Midbrain (tissue), 1 donor: ENCODE data around the gene DNPEP.
"Not testable (repeated sequence)": the region's sequence is repeated elsewhere in the genome, so short reads cannot be mapped to it uniquely, and the experiment has no call there.

Experiments used
- DNase-seq: peaks from one replicate; lab custom pipeline; 2025; lab: John Stamatoyannopoulos, UW

Gene DNPEP

GRCh38 chr2:219419331-219420197 is 31.9 kb upstream of the DNPEP start:
- no peak for DNase-seq

- DNase-seq, result no peak
These were observed 31.3 kb upstream of the DNPEP start for GRCh38 chr2:219419012-219419324.

GRCh38 chr2:219418155-219419011 is 30.7 kb upstream of the DNPEP start, which contains the start of gene DES:
DES (plus strand) TSS chr2:219418377; CDS start chr2:219418463, 86 bp downstream.
- DNase-seq, result no peak

- no peak for DNase-seq
These were observed 29.7 kb upstream of the DNPEP start for GRCh38 chr2:219417374-219417773.

GRCh38 chr2:219416938-219417337 is 29.2 kb upstream of the DNPEP start:
- no peak for DNase-seq

- DNase-seq, result no peak
These were observed 28.5 kb upstream of the DNPEP start for GRCh38 chr2:219416235-219416602.

- no peak for DNase-seq
These were observed 28.0 kb upstream of the DNPEP start for GRCh38 chr2:219415580-219416234.

GRCh38 chr2:219414857-219415256 is 27.1 kb upstream of the DNPEP start:
- no peak for DNase-seq

GRCh38 chr2:219410390-219410789 is 22.7 kb upstream of the DNPEP start:
- DNase-seq, result no peak

GRCh38 chr2:219409619-219410018 is 21.9 kb upstream of the DNPEP start:
- no peak for DNase-seq

GRCh38 chr2:219408631-219409030 is 20.9 kb upstream of the DNPEP start:
- no peak for DNase-seq

- no peak for DNase-seq
These were observed 20.5 kb upstream of the DNPEP start for GRCh38 chr2:219408204-219408603.

- not testable (repeated sequence) for DNase-seq
These were observed 19.6 kb upstream of the DNPEP start for GRCh38 chr2:219407343-219407742.

GRCh38 chr2:219406861-219407230 is 19.1 kb upstream of the DNPEP start:
- no peak for DNase-seq

- no peak for DNase-seq
These were observed 18.5 kb upstream of the DNPEP start for GRCh38 chr2:219405958-219406860.

- DNase-seq, result no peak
These were observed 17.7 kb upstream of the DNPEP start for GRCh38 chr2:219405451-219405850.

GRCh38 chr2:219404954-219405353 is 17.2 kb upstream of the DNPEP start:
- DNase-seq, result no peak

- no peak for DNase-seq
These were observed 16.7 kb upstream of the DNPEP start for GRCh38 chr2:219404291-219404910.

GRCh38 chr2:219403861-219404260 is 16.1 kb upstream of the DNPEP start:
- DNase-seq, result no peak

- DNase-seq, result peak; percentile 69
These were observed 15.2 kb upstream of the DNPEP start for GRCh38 chr2:219402665-219403515.
